HG03095 (cell line): ENCODE results near the gene GDNF.
A peak's percentile ranks its signal among the peaks of the same experiment; 100 is the strongest.
"Not testable (repeated sequence)": the region's sequence is repeated elsewhere in the genome, so short reads cannot be mapped to it uniquely, and the experiment has no call there.

ENCODE experiments used
- ATAC-seq: cut with Tn5 transposase; IDR thresholded peaks from one replicate; pipeline ENCODE4 v1.9.1; 2021; ENCODE audit warnings: moderate library complexity; ENCODE audit not compliant: unreplicated experiment

Gene GDNF, protein sequence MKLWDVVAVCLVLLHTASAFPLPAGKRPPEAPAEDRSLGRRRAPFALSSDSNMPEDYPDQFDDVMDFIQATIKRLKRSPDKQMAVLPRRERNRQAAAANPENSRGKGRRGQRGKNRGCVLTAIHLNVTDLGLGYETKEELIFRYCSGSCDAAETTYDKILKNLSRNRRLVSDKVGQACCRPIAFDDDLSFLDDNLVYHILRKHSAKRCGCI

DNA sequence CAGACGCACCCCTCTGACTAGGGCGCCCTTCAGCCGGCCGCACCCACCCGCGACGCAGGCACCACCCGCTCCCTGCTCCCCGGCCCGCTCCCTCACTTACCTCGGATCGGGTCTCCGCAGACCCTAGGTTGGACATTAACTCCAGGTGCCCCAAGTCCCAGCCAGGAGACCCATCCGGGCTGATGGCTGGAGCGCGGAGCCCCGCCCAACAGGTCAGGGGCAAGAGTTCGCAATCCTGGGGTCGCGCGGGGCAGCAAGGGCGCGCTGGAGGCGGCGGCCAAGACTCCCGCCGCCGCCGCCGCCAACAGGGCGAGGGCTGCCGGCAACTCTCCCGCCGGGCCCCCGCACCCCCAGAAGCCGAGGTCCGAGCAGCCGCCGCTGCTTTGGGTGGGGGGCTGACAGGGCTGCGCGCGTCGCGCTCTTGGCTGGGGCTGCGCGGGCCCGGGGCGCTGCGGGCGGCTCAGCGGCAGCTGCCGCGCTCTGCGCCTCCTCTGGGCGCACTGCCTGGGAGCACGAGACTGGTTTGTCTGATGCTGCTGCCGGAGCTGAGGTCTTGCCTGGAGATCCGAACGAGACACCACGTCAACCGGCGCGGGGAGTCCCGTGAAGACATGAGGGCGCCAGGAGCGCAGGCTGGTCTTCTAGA lies at the start of gene GDNF:
GDNF (minus strand) TSS at position 635 of the 646 bp plus-strand sequence. CDS start 5,245 bp downstream, outside the sequence.
- no peak for ATAC-seq

DNA sequence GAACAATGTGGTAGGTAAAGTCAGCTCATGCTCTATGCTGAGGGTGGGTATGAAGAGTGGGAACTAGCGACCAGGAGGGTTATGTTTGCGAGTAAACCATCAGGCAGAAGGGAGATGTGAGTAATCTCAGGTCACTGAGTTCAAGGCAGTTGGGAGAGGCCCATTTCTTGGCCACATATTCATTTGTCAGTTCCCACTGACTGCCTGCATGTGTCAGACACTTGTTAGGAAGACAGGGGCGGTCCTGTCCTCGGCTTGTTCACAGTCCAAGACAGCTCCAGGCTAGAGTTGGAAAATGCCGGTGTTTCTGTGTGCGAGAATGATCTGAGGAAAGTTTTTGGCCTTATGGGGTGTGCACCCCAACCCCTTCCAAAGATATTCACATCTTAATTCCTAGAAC lies 48.6 kb upstream of the GDNF start:
- ATAC-seq: no peak

DNA sequence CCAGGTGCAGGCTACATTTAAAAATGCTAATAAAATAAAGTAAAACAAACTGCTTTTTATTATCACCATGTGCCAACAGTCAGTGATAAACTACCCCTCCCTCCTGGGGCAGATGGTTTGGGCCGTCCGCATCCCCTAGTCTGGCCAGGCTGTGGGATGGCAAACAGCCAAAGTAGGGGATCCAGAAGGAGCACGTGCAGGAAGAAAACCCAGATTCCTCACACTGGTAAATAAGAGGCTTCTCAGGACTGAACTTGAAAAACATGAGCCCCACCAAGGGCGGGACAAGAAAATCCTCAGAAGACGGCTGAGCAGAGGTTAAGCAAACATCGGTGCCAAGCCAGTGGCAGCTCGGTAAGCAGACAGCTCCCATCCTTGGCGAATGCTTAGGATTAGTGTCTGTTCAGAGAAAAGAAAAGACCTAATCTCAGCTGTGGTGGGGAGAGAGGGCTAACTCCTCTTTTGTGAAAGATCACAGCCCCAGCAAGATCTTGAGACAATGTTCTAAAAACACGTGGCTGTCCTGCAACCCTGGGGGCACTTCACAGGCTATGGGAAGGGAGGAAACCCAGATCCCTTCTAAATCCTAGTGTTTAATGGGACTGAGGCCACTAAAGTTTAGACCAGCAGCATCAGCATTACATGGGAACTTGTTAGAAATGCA lies 46.5 kb upstream of the GDNF start:
- ATAC-seq: no peak

DNA sequence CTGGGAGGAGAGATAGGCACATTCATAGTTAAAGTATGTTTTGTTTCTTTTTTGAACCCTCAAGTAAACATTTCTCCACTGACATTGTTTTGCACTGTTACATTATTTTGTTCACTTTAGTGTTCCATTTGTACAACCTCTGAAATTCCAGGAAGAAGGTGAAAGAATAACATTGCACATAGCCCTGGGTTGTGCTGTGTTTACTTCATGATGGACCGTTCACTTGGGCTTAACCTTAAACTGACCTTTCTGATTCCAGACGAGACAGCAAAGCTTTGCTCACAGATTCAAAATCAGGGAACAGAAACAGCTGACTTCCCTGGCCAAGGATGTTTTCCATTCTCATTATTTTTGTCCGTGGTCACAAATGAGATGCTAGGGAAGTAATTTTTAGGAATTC lies 42.8 kb upstream of the GDNF start:
- no peak for ATAC-seq

DNA sequence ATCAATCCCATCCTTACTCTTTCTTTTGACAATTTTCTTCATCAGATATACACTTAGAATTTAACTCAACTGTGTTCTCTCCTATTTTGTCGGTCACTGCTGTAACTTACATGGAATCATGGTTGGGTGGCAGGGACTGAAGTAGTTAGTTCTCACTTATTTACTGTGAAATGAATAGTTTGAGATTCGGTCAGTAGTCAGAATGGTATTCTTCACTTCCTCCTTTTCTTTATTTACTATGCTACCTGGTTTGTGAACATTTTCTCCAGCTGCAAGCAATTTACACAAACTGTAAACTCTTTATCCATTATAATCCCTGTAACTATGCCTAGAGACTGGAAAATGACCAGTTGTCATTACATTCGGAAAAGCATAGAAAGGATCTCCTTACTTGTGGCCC lies 41.5 kb upstream of the GDNF start:
- peak; percentile 72 for ATAC-seq

DNA sequence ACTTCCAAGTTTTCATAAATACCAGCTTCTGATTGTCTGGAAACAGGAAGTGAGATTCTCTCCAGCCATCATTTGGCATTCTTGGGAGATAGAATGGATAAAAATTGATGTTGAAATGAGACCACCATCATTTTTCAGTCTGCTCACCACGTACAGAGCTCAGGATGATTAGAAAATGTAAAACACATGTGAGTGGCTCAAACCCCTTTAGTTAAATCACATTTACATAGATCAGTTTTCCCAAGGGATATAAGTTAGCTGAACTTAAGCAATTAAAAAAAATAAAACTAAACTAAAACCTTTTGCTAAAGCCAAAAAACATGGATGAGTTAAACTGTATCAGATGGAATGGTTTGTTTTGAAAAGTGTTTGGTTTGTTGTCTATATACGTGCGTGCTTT lies 37.1 kb upstream of the GDNF start:
- no peak for ATAC-seq

DNA sequence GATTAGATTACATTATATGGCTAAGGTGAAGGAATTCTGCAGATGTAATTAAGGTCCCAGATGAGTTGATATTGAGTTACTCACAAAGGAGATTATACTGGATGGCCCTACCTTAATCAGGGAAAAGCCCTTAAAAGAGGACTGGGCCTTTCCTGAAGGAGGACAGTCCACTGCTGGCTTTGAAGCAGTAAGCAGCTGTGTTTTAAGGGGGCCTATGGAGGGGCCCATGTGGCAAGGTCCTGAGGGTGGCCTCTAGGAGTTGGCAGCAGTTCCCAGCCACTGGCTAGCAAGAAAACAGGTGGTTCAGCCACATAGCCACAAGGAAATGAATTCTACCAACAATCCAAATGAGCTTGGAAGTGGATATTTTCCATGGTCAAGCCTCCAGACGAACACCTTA lies 36.4 kb upstream of the GDNF start:
- no peak for ATAC-seq

DNA sequence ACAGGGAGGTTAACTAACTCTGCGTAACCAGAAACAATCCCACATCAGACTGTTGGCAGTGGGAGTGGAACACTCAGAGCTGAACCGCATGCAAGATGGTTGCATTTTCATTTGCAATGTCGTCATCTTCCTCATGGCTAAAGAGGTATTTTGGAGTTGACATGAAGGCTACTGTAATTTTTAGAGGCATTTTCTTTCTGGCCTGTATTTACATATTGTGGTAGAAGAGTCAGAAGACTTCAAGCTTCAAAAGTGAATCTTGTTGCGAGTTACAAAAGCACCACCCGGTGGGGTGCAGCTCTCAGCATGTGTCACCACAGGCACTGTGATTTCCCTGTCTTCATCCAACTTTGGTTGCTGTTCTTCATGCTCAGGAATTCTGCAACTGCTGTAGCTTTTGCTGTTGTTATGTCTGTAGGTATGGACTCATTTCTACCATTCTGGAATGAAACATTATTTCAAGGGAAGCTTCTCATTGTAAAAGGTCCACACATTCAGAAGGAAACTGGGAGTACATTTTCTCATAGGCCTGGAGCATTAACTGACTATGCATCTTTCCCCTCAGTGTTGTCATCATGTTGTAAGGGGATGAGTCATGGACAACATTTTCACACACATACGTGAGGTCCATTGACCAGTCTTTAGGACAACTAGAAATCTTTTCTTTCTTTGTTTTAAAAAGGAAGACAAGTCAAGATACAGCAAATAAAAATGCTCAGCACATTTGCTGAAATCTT lies 35.4 kb upstream of the GDNF start:
- ATAC-seq: peak; percentile 43

DNA sequence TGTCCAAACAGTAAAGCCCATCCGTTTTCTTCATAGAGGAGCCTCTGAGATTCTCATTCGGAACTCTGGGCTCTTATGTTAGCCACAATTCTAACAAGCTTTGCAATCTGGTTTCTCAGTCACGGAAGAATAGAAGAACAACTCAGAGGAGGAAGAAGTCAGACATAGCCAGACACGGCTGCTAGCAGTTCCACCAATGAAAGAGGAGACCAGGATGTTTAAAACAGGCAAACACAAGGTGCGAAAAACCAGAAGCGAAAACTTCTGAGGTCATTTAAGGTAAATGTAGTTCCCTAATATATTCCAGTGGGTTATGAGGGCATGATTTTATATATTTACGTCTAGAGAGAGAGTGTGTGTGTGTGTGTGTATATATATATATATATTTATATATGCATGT lies 34.1 kb upstream of the GDNF start:
- no peak for ATAC-seq

DNA sequence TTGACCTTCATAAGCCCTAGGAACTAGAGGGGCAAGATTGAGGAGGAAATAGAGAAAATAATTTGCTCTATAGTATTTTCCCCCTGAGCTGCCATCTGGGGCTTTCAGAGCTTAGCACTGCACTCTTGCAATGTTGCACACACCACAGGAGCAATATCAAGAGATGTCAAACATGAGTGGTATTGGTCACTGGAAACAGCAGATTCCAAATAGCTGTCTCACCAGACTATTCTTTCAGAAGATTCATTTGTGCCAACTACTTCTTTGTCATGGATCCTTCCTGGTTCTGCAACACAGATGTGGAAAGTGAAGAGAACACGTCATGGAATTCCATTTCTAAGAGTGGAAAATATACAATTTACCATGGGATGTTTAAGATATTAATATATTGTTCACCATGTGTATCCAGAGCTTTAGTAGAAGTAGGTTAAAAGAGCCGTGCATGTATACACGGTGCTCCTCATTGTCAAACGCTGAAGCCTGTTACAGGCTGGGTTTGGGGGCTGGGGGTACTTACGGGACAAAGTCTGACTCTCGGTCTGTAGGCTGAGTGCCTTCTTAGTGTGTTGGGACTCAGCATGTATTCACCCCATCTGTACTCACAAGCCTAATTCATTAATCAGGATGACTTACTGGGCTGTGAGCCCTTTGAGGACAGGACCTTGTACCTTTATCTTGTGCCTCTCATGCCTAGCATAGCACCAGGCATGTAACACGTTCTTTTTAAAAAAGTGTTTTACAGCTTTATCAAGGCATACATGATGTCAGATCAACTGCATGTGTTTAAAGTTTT lies 31.4 kb upstream of the GDNF start:
- ATAC-seq: no peak

DNA sequence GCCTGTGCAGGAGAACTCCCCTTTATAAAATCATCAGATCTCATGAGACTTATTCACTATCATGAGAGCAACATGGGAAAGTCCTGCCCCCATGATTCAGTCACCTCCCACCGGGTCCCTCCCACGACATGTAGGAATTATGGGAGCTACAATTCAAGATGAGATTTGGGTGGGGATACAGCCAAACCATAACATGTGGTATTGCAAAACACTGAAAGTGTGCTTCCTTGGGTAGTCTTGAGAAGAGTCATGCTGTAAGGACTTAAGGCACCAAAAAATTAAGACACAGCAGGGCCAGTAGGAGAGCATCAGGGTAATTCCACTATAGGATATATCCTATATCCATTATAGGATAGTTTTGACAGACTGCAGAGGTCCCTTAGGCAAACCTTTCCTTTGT lies 29.4 kb upstream of the GDNF start:
- ATAC-seq: no peak

DNA sequence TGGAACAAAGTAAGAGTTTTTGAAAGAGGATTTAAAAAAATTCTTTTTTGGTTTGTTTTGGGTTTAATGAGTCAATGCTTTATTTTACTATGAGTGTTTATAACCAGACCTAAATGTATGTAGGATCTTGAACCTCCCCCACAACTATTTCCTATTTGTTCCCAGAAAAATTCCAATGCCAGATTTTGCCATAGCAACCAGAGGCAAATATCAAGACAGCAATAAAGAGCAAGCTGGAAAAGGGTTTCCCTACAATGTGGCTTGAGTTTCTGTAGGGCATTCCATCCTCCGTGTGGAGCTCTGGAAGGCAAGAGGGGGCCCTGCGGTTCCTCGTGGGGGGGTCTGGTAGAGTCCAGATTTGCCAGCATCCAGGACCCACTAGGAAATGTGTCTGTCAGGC lies 27.8 kb upstream of the GDNF start:
- ATAC-seq: no peak

DNA sequence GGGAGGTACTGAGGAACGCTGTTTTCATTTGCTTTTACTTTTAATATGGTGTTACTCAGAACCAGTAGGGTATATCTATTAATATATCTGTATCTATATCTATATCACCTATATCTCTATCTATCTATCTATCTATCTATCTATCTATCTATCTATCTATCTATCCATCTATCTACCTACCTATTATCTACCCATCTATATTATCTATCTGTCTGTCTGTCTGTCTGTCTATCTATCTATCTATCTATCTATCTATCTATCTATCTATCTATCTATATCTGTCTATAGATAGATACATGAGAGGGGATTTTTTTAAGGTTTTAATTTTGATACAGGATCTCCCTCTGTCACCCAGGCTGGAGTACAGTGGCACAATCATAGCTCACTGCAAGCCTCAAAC lies 23.1 kb upstream of the GDNF start:
- ATAC-seq: not testable (repeated sequence)

DNA sequence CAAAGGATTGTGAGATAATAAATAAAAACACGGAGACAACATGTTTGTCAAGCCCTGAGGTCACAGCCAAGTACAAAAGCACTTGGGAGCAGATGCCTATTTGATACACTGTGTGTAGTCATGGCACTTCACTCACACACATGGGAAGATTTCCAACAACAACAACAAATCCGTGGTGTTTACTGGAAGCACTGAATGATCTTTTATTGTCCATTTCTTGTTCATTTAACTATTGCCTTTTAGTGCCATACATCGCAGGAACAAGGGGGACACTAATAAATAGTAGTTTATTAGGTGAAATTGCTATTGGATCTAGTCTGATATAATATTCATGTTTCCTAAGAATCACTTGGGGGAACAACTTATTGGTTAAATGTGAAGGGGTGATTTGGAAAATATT lies 20.4 kb upstream of the GDNF start:
- ATAC-seq: no peak

DNA sequence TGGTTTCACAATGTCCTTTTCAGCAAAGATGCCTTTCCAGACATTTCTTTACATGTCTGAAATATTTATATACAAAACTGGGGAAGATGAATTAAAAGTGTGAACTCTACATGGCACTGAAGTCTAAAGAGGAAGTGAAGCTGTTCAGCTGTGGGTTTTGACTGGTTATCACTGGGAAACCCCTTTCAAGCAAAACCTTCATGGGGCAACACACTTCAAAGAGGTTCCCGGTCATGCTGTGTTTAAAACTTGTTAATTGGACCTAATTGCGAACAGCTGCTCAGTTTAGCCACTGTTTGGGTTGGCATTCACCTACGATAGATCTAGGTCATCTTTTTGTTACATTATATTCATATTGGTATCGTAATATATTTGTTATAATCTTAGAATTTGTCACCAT lies 20.0 kb upstream of the GDNF start:
- ATAC-seq: peak; percentile 95

DNA sequence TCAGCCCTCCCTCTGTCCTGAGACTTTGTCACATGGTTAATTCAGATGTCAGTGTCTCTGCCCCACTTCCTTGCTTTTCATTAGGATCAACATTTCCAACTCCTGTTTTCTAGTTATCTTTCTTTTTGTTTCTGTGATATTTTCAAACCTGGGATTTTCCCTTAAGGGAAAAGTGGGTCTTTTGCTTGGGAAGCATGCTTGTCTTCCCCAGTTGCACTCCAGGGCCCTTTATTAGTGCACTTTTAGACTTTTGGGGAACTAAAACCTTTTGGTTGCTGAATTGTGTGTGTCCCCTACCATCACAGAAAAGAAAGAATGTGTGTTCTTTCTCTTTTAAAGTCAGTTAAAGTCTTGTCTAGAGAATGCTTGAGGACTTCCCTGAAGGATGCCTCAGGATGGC lies 18.4 kb upstream of the GDNF start:
- no peak for ATAC-seq

DNA sequence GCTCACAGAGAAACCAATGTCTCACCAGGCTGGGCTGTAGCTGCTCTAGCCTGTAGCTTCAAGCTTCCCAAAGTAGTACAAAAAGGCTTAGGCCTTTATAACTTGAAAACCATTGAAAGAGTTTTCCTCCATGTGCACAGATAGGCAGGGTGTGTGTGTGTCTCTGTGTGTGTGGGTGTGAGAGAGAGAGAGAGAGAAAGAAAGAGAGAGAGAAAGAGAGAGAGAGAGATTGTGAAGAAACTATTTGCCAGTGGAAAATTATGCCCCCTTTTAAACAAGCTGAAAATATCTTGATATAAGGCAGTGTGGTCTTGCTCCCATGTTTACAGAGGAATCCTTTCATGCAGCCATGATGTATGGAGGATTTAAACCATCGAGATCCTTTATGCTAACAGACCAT lies 17.9 kb upstream of the GDNF start:
- ATAC-seq: no peak

DNA sequence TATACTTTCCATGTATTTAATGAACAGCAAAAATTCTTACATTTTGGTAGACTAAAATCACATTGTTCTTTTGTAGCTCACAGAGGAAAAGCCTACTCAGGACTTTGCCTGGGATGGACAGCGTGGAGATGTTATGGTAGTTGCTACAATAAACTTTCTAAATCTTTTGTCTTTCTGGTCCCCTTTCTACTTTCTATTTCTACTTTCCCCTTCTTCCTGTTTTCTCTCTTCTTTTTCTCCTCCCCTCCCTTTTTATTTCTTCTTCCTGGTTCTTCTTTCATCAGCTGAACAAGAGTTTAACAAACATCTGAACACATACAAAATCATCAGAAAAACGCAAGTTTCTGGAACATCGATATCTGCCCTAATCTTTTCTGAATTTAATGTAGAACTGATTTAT lies 15.6 kb upstream of the GDNF start:
- ATAC-seq: no peak

DNA sequence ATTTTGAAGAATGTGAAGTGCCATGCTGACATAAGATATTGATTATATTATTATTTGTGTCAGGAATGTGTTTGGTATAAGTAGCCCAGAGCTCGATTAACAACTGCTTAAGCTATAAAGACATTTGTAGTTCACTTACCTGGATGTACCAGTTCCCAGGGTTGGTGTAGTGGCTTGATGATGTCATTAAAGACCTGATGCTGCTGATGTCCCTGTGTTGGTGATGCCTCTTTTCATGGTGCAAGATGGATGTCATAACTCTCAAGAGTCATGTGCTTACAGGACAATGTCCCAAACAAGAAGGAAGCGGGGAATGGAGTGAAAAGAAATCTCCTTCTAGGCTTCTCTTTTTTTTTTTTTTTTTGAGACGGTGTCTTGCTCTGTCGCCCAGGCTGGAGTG lies 11.5 kb upstream of the GDNF start:
- no peak for ATAC-seq

DNA sequence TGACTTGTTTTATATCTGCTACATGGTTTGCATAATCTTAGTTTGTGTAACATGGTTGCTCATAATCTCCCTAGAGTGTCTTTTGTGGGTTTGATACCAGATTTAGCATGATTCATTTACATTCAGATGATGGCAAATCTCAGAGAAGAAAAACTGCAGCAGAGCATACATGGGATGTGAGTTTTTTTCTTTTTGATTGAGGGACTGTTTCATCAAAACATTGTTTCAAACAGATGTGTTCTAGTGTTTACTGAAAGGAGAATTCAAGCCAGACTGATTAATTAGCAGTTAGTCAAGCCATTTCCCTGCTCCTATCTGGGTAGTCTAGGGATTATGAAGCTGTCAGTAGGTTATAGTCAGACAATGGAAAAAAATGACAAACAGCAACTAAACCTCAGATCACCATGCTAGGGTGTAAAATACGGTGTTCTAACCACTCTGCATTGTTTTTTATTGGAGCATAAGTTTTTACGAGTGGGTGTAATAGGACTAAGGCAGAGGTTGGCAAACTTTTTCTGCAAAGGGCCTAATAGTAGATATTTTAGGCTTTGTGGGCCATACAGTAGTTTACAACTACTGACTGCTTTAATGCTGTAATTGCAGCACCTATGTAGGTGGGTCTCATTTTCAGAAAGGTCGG lies 10.5 kb upstream of the GDNF start:
- no peak for ATAC-seq

DNA sequence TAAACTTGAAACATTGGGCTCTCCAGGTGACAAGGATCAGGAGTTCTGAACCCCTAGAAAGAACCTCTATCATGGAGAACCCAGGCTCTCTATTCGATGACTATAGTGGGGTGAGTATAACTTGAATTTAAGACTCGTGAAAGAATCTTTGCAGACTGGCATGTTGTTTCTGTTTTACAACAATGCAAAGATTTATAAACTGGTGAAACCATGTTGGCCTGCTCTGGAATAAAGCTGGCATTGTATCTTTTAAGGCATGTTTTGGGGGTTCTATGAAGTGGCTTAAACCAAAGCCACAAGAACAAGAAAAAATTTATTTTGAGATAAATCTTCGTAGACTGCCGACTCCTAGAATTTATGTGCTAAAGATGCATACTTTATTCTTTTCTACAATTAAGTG lies 9.8 kb upstream of the GDNF start:
- no peak for ATAC-seq
